MM.1S (cell line): Measurements from ENCODE around the gene TIPRL.

Experiments
- EZH2 ChIP-seq: fragments of 300-600 bp; sonication (generic); optimal IDR thresholded peaks from 2 replicates; pipeline ENCODE3; 2017; ENCODE audit warnings: low read depth, mild to moderate bottlenecking, antibody characterized with exemption, low read length, mixed read lengths
- TF ChIP-seq, protein P1 (sequence below): fragments of 300-600 bp; sonication (generic); IDR thresholded peaks from 2 replicates; pipeline ENCODE4 v1.5.1; 2016; ENCODE audit warnings: antibody characterized with exemption, low read length, mixed read lengths

DNA sequence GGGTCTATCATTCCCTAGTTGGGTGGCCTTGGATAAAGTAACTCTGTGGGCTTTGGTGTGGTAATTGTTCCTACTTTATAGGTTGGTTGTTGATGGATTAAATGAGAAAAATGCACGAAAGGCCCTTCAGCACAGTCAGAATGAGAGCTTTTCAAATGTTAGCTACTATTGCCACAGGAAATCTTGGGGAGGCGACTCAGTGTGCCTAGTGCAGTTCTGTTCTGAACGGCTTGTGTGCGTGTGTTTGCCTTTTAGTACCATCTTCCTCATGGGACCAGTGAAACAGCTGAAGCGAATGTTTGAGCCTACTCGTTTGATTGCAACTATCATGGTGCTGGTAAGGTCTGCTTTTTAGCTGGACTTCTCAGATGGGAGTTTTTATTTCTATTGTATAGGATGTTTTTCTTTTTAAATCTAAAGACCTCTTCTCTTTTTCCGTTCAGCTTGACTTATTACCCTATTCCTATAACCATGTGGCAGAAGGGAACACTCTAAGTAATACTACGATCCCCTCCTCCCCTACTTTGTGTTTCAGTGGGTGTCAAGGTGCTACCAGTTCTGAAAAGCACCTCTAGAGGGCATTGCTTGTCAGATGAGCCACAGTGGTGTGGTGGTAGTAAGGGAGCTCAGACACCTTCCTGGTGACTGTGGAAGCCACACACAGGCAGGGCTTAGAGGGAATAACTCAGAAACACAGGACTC, 56.2 kb downstream of the TIPRL start:
- TF ChIP-seq EZH2, result no peak
- TF ChIP-seq, protein P1, sequence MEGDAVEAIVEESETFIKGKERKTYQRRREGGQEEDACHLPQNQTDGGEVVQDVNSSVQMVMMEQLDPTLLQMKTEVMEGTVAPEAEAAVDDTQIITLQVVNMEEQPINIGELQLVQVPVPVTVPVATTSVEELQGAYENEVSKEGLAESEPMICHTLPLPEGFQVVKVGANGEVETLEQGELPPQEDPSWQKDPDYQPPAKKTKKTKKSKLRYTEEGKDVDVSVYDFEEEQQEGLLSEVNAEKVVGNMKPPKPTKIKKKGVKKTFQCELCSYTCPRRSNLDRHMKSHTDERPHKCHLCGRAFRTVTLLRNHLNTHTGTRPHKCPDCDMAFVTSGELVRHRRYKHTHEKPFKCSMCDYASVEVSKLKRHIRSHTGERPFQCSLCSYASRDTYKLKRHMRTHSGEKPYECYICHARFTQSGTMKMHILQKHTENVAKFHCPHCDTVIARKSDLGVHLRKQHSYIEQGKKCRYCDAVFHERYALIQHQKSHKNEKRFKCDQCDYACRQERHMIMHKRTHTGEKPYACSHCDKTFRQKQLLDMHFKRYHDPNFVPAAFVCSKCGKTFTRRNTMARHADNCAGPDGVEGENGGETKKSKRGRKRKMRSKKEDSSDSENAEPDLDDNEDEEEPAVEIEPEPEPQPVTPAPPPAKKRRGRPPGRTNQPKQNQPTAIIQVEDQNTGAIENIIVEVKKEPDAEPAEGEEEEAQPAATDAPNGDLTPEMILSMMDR, result peak; percentile 97
